ENCODE measurements around the gene IGFBP7.

The IGFBP7 gene

DNA sequence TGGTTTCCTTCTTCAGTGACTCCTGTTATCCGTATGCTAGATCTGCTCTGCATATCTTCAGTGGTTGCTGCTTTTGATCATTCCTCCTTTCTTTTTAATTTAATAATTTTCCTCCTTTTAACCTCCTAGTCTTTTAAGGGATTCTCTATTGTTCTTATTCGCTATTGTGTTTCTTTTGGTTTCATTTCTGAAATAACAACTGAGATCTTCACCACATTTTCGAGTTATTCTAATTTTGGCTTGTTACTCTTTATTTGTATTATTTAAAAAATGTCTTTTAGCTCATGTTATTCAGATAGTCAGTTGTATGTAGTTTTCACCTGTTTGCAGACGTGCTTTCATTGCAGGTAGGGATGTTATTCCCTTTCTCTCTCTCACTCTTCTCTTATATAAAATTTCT is 24.9 kb downstream of the IGFBP7 start:
- H3K4me3 ChIP-seq (ENCODE audit: control insufficient read depth, low read depth, low read length): no peak overlapping the region
- TF ChIP-seq, protein P1, sequence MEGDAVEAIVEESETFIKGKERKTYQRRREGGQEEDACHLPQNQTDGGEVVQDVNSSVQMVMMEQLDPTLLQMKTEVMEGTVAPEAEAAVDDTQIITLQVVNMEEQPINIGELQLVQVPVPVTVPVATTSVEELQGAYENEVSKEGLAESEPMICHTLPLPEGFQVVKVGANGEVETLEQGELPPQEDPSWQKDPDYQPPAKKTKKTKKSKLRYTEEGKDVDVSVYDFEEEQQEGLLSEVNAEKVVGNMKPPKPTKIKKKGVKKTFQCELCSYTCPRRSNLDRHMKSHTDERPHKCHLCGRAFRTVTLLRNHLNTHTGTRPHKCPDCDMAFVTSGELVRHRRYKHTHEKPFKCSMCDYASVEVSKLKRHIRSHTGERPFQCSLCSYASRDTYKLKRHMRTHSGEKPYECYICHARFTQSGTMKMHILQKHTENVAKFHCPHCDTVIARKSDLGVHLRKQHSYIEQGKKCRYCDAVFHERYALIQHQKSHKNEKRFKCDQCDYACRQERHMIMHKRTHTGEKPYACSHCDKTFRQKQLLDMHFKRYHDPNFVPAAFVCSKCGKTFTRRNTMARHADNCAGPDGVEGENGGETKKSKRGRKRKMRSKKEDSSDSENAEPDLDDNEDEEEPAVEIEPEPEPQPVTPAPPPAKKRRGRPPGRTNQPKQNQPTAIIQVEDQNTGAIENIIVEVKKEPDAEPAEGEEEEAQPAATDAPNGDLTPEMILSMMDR (conservative IDR thresholded peaks at IDR 0.05; ENCODE audit: control insufficient read depth, insufficient read depth, low read depth, low read length): no peak
- DNase-seq (ENCODE audit: low read depth): no peak

DNA sequence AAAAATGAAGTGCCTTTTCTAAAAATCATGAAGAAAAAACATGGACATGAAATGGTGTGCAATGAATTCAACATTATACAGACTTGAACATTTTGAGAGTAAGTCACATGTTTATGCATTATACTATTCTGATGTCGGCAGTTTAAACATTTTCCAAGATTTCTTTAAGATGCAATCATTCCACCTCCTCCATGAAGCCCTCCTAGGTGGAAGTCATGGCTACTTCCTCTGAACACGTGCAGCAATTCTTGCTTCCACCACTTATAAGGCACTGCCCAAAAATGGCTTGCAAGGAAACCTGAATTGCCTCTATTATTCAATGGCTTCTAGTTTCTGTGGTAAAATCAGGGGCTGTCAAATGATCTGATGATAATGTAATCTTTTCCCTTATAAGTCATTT is 25.8 kb downstream of the IGFBP7 start:
- DNase-seq (ENCODE audit: low read depth): no peak
- TF ChIP-seq, protein P1 (conservative IDR thresholded peaks at IDR 0.05; ENCODE audit: control insufficient read depth, insufficient read depth, low read depth, low read length): no peak

DNA sequence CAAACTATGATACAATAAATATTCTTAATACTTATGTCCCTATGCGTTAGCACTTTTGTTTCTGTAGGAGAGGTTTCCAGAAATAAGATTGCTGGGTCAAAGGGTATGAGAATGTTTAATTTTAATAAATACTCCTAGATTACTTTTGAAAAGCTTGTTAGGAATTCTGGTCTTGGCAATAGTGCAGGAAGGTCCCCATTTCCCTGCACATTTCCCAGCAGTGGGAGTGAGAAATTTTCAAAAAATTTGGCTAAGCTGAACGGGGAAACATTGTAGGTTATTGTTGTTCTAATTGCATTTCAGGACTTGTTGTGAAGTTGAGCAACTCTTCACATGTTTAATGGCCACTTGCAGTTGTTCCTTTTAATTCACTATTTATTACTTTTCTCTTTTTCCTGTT is 27.1 kb downstream of the IGFBP7 start:
- TF ChIP-seq, protein P1 (conservative IDR thresholded peaks at IDR 0.05; ENCODE audit: control insufficient read depth, insufficient read depth, low read depth, low read length): no peak
- DNase-seq (ENCODE audit: low read depth): peak; percentile 29
- H3K4me3 ChIP-seq (ENCODE audit: control insufficient read depth, low read depth, low read length): no peak overlapping the region

More for the DNA sequence above, 25.8 kb downstream of the IGFBP7 start:
- H3K4me3 ChIP-seq (ENCODE audit: control insufficient read depth, low read depth, low read length): no peak overlapping the region

DNA sequence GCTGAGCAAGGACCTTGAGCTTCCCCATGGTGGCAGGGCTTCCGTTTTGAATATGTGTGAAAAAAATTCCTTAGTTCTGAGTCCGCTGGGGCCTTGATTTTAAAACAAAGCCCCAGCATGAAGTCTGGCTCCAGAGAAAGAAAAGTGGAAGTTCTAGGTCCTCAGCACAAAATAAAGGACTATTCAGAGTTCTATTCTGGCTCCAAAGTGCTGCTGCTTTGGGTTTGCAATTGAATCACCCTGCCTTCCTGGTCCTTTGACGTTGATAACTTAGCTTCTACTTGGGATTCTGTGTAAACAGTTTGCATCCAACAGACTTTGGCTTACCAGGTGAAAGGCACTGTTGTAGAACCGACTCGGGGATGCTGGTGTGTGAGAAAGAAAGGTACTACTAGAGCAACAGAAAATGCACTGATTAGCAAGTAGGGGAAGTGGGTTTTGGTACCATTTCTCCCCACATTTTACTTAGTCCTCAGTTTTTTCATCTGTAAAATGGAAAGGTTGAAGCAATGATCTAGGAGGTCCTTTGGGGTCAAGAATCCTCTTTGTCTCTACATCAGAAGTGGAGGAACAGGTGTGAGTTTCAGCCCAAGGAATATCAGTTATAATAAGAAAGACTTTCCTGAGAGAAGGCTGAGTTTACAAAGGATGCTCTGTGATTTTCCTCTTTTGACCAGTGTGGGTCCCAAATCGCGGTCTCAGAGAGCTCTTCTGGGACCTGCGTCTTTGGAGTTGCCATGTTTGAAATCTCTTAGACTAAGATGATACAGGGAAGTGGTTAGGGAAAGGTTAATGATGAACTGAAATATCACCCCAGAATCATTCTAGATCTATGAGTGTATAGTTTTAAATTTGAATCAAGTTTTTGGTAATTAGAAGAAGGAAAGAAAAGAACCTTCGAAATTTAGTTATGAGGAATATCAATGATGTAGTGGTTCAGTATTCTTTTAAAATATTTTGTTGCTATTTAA is 28.2 kb downstream of the IGFBP7 start:
- TF ChIP-seq, protein P1 (conservative IDR thresholded peaks at IDR 0.05; ENCODE audit: control insufficient read depth, insufficient read depth, low read depth, low read length): no peak
- DNase-seq (ENCODE audit: low read depth): no peak
- H3K4me3 ChIP-seq (ENCODE audit: control insufficient read depth, low read depth, low read length): no peak overlapping the region

DNA sequence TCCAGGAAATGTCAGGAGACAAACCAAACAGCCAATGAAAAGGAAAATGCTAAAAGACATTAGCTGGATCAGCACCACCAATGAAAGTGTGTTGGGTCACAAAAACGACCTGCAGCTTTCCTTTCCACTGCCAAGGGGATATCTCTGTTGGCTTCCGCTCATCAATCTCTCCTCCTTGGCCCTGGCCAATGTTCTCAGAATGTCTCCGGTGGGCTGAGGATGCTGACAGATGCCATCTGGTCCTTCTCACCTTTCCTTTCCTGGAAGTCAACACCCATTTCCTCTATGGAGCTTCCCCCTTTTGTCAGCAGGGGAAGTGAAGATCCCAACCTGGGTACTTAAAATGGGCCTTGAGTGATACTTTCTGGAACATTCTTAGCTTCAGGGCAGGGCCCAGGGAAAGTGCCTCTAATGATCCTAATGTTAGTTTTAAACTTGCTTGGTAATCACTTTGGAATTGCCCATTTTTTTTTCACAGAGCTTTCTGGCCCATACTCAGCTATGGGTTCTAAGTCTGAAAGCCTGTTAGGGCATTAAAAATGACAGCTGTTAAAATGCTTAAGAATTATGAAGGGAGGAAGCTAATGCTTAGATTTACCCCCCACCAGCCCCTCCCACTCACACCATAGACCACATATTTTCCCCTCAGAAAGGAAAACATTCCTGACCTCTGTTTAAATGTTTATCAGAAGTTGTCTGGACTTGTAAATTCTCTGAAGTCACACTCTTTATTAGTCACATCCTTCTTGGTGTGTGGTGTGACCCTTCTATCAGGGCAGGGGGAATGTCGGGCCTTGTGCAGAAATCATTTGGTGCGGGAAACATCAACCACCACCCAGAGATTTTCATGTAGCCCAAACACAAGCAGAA is 29.2 kb downstream of the IGFBP7 start:
- peak; percentile 85 for DNase-seq (ENCODE audit: low read depth)
- TF ChIP-seq, protein P1 (conservative IDR thresholded peaks at IDR 0.05; ENCODE audit: control insufficient read depth, insufficient read depth, low read depth, low read length): no peak
- no peak overlapping the region for H3K4me3 ChIP-seq (ENCODE audit: control insufficient read depth, low read depth, low read length)

DNA sequence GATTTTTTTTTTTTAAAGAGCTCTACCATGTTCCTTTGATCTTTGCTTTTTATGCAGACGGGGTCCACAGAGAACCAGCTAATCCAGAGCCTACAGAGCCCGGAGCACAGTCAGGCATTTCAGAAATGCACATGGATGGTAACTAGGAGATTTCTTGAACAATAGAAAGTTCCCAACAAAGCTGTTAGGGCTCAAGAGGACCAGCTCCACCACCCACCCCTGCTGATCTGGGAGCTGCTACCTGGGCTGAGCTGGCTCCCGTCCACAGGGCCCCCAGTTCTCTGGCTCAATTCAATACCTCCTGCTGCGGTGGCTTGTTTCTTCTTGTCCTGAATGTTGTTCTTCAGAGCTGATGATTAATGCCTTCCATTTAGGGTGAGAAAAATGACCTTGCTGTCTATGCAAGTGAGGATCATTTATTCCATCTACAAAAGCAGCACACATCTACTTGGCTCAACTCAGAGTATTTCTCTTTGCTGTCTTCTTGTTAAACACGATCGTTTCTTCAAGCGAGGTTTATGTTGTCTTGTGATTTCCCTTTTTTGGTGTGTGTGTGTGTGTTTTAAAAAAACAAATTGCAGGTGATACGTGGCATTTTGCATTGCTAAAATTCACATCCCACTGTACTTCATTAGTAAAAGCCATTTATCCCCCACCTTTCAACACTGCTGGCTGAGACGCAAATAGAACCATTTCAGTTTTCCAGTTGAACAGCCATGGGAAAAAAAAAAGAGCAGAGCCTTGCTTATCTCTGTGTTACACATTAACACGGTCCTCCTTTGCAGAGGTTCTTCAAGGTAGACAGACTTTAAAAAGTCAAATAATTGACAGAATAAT is 31.3 kb downstream of the IGFBP7 start:
- no peak overlapping the region for H3K4me3 ChIP-seq (ENCODE audit: control insufficient read depth, low read depth, low read length)
- DNase-seq (ENCODE audit: low read depth): no peak
- TF ChIP-seq, protein P1 (conservative IDR thresholded peaks at IDR 0.05; ENCODE audit: control insufficient read depth, insufficient read depth, low read depth, low read length): no peak

Data from fibroblast of mammary gland (primary cell).